HFF-Myc (cell line): ENCODE data around the gene SDSL.

Source experiments
- DNase-seq: peaks from one replicate; pipeline ENCODE4 v3.0.0-alpha.2; 2011; ENCODE audit warnings: low read depth; ENCODE audit errors: extremely low read depth
- H3K4me3 ChIP-seq: replicated peaks from 2 replicates; pipeline ENCODE4 v1.5.1; 2011; ENCODE audit warnings: low read depth, mild to moderate bottlenecking, control low read depth, low read length
- CTCF ChIP-seq: IDR thresholded peaks from 2 replicates; pipeline ENCODE4 v1.5.1; 2012; ENCODE audit warnings: mild to moderate bottlenecking, low read depth, low read length, control low read depth; ENCODE audit errors: missing control alignments

The SDSL gene

GRCh38 chr12:113396200-113396599 is 26.0 kb upstream of the SDSL start:
- no peak overlapping the region for H3K4me3 ChIP-seq
- no peak for TF ChIP-seq CTCF
- no peak for DNase-seq

- H3K4me3 ChIP-seq = no peak overlapping the region
- TF ChIP-seq CTCF = no peak
- no peak for DNase-seq
Observed at GRCh38 chr12:113396828-113397496, 25.2 kb upstream of the SDSL start.

- TF ChIP-seq CTCF = no peak
- H3K4me3 ChIP-seq = no peak overlapping the region
- no peak for DNase-seq
Observed at GRCh38 chr12:113397497-113398197, 24.5 kb upstream of the SDSL start.

- H3K4me3 ChIP-seq = no peak overlapping the region
- DNase-seq = no peak
- no peak for TF ChIP-seq CTCF
Observed at GRCh38 chr12:113398346-113399290, 23.6 kb upstream of the SDSL start.

- H3K4me3 ChIP-seq = no peak overlapping the region
- no peak for DNase-seq
- no peak for TF ChIP-seq CTCF
Observed at GRCh38 chr12:113399490-113399889, 22.7 kb upstream of the SDSL start.

GRCh38 chr12:113400362-113400761 is 21.8 kb upstream of the SDSL start:
- H3K4me3 ChIP-seq = no peak overlapping the region
- no peak for TF ChIP-seq CTCF
- DNase-seq = no peak
